ENCODE results near the gene RPL14.

GRCh38 chr3:40518067-40518466 is 60.9 kb downstream of the RPL14 start:
- no peak for TF ChIP-seq POLR2A (IDR thresholded peaks at IDR 0.05; ENCODE audit: low read depth, low read length)
- no peak for TF ChIP-seq ATF2 (IDR thresholded peaks at IDR 0.05; ENCODE audit: low read length)
- TF ChIP-seq FOXM1 (IDR thresholded peaks at IDR 0.05; ENCODE audit: low read depth, low read length) = no peak
- no peak for TF ChIP-seq E4F1 (IDR thresholded peaks at IDR 0.05; ENCODE audit: borderline replicate concordance, partially characterized antibody)
- no peak for TF ChIP-seq EZH2 (IDR thresholded peaks at IDR 0.05; ENCODE audit: borderline replicate concordance, control insufficient read depth, low read depth, low read length)
- no peak for TF ChIP-seq CTCF (IDR thresholded peaks at IDR 0.05 in 2 of 3, conservative IDR thresholded peaks at IDR 0.05 in 1 of 3; ENCODE audit: control insufficient read depth in 2 of 3, extremely low read depth in 1 of 3, insufficient read depth in 1 of 3, low read depth in 3 of 3, low read length in 3 of 3)
- TF ChIP-seq KDM1A (IDR thresholded peaks at IDR 0.05; ENCODE audit: borderline replicate concordance) = no peak
- TF ChIP-seq ESRRA (IDR thresholded peaks at IDR 0.05; ENCODE audit: low read length) = no peak
- no peak for TF ChIP-seq FOS (IDR thresholded peaks at IDR 0.05; ENCODE audit: borderline replicate concordance, extremely low read depth, insufficient read length)
- TF ChIP-seq, protein P1, sequence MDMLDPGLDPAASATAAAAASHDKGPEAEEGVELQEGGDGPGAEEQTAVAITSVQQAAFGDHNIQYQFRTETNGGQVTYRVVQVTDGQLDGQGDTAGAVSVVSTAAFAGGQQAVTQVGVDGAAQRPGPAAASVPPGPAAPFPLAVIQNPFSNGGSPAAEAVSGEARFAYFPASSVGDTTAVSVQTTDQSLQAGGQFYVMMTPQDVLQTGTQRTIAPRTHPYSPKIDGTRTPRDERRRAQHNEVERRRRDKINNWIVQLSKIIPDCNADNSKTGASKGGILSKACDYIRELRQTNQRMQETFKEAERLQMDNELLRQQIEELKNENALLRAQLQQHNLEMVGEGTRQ (IDR thresholded peaks at IDR 0.05; ENCODE audit: borderline replicate concordance, low read depth, low read length) = no peak
- TF ChIP-seq, protein P2, sequence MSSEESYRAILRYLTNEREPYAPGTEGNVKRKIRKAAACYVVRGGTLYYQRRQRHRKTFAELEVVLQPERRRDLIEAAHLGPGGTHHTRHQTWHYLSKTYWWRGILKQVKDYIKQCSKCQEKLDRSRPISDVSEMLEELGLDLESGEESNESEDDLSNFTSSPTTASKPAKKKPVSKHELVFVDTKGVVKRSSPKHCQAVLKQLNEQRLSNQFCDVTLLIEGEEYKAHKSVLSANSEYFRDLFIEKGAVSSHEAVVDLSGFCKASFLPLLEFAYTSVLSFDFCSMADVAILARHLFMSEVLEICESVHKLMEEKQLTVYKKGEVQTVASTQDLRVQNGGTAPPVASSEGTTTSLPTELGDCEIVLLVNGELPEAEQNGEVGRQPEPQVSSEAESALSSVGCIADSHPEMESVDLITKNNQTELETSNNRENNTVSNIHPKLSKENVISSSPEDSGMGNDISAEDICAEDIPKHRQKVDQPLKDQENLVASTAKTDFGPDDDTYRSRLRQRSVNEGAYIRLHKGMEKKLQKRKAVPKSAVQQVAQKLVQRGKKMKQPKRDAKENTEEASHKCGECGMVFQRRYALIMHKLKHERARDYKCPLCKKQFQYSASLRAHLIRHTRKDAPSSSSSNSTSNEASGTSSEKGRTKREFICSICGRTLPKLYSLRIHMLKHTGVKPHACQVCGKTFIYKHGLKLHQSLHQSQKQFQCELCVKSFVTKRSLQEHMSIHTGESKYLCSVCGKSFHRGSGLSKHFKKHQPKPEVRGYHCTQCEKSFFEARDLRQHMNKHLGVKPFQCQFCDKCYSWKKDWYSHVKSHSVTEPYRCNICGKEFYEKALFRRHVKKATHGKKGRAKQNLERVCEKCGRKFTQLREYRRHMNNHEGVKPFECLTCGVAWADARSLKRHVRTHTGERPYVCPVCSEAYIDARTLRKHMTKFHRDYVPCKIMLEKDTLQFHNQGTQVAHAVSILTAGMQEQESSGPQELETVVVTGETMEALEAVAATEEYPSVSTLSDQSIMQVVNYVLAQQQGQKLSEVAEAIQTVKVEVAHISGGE (CRISPR knock-in tag; IDR thresholded peaks at IDR 0.05) = no peak
- TF ChIP-seq, protein P3, sequence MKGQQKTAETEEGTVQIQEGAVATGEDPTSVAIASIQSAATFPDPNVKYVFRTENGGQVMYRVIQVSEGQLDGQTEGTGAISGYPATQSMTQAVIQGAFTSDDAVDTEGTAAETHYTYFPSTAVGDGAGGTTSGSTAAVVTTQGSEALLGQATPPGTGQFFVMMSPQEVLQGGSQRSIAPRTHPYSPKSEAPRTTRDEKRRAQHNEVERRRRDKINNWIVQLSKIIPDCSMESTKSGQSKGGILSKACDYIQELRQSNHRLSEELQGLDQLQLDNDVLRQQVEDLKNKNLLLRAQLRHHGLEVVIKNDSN (IDR thresholded peaks at IDR 0.05; ENCODE audit: borderline replicate concordance, extremely low read length, insufficient read depth, low read depth, low read length) = no peak
- no peak for TF ChIP-seq BCL11A (IDR thresholded peaks at IDR 0.05; ENCODE audit: low read depth, low read length)
- TF ChIP-seq ATF3 (IDR thresholded peaks at IDR 0.05; ENCODE audit: borderline replicate concordance, extremely low read depth, low read depth, low read length) = no peak

Measured in GM12878 (cell line).